Left renal cortex interstitium (tissue), 4 donors: Measurements from ENCODE around the gene HDAC9. TPM values are rescaled to one million over a fixed set of nuclear protein-coding genes. Genes with fewer than 3 reads are reported as not detected.
"Not testable (repeated sequence)": the region's sequence is repeated elsewhere in the genome, so short reads cannot be mapped to it uniquely, and the experiment has no call there.

Source experiments
- DNase-seq, 4 donors: peaks; one replicate each; pipeline ENCODE4 v3.0.0-alpha.2; 2013; ENCODE audit warnings: low read depth in 4 of 4, low spot score in 2 of 4, missing footprints in 1 of 4
- polyA plus RNA-seq, 4 donors: library from polyadenylated mRNA; unstranded; fragments of 120-200 nt; gene quantifications; one replicate each; pipeline ENCODE4 v1.2.1, GENCODE V29; 2013; ENCODE audit not compliant: insufficient read length in 4 of 4

Gene HDAC9
- polyA plus RNA-seq, 4 donors = 8.1 to 11.7 (median 10.0) TPM

GRCh38 chr7:18913106-18913505, 417.6 kb downstream of the HDAC9 start:
- DNase-seq = no peak

- no peak for DNase-seq
Observed at GRCh38 chr7:18916826-18917225, 421.3 kb downstream of the HDAC9 start.

GRCh38 chr7:18927134-18927533, 431.6 kb downstream of the HDAC9 start:
- DNase-seq = no peak

DNA sequence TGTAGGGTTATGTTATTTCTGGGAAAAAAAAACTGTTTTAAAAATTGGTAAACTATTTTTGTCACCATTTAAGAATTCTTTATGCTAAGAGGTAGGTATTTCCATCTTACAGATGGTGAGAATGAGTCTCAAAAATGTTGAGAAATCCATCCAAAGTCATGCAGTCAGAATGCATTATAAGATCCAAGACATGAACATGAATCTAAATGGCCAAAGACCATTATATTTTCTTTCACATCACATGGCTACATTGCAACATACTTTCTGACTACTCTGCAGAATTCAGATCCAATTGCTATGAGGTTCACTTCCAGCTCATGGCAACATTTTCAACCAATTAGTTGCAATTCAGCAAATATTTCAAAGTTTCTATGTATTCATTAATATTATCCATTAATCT, 440.7 kb downstream of the HDAC9 start:
- no peak for DNase-seq

DNA sequence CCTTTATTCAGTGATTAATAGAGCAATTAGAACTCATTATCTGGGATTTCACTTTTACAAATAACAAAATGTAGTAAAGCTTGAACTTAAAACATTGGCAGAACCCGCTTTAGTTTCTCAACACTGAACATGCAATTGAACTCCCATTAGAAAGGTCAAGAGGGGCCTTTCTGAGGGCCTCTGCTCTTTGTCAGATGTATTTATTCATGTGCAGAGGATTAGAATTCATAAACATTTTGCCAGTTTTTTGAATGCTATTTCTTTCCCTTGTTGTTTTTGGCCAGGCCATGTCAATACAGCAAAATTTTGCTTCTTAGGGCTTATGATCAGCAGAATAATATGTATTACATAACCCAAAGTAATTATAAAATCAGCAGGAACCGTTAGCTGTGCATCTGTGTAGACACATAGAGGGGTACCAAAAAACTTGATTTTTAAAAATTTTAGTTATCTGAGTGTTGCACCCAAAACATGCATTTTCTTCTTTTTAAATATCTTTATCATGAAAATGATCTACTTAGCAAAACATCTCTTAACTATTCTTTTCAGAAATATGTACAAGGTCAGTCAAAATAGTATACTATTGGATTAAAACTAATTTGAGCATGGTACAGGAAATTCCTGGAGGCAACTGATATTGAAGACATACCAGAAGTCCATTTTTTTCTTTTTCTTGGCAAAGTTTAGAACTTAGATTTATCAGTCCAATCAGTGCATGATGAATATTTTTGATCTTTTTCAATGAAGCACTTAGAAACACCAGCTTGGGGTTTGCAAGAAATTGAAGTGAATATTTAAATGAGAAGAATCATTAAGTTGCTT, 444.4 kb downstream of the HDAC9 start:
- DNase-seq = no peak

GRCh38 chr7:18940593-18941134, 445.1 kb downstream of the HDAC9 start:
- no peak for DNase-seq

GRCh38 chr7:18941207-18941606, 445.7 kb downstream of the HDAC9 start:
- no peak for DNase-seq

GRCh38 chr7:18948521-18948920, 453.0 kb downstream of the HDAC9 start:
- DNase-seq = no peak

DNA sequence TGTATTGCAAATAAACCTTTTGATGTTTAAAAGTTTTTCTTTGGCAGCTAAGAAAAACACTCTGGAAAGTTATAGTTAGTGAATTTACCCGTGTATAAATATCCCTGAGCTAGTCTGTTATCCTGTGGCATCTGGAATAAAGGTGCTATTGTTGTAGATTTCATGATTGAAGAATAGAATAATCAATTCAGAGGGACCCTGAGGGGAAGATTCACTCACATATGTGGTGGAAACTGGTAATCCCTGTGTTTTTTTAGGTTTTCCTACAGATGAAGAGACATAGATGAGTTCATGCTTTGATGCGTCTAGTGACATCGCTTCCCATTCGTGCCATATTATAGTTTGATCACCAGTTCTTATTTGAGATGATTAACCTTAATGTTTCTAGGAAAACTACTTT, 457.3 kb downstream of the HDAC9 start:
- no peak for DNase-seq

DNA sequence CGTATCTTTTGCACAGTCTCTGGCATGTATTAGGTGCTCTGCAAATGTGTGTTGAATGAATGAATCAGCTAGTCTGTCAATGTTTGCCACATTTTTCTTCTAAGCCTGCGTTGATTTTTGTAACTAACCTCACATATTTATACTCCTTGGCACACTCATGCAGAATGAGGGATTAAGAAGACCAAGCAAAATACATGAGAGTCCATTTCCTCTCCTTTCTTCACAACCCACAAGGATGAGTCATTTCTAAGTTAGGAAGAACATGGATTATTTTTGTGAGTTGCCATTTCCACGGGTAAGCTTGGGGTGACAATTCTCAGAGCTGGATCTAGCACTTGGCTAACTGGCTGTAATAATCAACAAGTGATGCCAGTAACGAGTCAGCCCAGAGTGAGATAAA, 463.1 kb downstream of the HDAC9 start:
- DNase-seq = no peak

DNA sequence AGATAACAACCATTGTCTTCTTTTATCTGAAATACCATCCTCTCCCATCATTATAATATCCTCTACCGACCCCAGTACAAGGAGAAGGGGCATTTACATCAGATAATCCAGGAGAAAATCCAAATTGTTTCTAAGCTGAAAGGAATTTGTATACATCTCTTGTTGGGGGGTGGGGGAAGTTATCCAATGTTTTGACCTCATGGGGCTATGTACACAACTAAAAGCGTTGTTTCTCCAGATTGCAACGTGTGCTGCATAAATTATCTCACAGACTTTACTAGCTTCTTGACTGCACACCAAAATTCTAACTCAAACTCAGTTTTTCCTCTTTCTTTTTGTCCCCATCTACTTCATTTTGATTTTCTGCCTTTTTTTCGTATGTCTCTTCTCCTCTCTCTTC, 465.2 kb downstream of the HDAC9 start:
- DNase-seq = peak in 1 of 4 donors; percentile 19

DNA sequence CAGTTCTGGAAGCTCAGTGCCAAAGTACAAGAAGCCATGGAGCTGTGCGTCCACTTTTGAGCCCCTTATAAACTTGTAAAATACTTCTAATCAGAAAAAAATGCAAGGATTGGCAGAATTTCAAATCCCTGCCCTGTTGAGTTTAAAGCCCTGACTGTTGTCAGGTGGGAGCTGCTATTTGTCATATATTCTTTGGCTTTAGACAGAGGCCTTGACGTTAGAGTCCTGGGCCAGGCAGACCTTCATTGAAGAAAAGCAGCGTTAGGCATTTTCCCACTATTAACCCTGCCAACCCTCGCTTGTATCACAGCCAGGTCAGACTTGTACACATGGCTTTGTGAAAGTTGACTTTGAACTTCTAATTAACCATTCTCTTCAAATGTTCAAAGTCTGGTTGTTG, 466.5 kb downstream of the HDAC9 start:
- DNase-seq = no peak

GRCh38 chr7:18965657-18966056, 470.1 kb downstream of the HDAC9 start:
- no peak for DNase-seq

- not testable (repeated sequence) for DNase-seq
Observed at GRCh38 chr7:18967755-18968154, 472.2 kb downstream of the HDAC9 start.

DNA sequence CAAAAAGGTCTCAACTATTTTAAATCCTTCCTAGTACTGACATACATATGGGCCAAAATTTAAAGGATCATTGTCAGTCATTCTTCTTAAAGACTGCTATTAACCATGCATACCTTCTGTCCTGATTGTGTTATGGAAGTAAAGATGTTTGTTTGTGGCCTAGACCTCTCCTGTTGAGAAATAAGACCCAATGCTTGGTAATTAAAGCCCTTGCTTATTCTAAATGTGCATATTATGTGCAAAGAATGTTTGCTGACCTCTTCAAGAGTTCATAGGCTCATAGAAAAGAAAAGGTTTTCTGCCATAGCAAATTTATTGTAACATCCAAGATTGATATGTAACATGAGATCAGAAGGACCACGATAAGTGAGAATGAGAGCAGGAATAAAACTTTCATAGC, 476.3 kb downstream of the HDAC9 start:
- no peak for DNase-seq

DNA sequence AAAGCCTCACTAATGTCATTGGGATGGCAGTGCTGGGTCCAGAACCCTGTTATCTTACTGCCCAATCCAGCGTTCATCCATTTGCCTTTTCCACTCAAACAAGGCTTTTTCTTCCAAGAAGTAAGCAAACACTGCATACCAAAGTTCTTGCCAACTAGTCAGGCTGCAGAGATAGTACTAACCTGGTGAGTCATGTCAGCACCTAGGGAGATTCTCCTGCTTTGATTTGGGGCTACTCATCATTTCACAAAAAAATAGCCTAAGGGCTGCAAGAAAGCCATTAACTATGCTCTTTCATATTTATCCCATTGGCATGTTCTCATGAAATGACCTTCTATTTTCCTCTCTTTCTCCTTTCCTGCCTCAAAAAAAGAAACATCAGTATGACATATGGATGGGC, 479.3 kb downstream of the HDAC9 start:
- no peak for DNase-seq

DNA sequence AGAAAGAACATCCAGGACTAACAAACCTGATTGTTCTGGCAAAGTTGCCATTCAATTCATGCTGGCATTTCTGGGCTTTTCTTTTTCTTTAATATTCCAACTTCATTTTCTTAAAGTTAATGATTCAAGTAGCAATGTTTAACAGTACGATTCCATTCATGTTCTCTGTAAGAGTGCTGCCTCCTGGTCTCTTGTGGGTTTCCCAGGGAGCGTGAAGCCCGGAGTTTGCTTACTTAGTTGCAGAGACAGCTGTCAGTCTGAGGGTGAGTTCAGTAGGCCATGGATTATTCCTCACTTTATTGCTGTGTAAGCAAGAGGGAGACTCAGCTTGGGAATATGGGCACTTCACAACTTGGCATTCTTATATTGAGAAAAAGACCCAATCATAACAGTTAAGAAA, 479.7 kb downstream of the HDAC9 start:
- no peak for DNase-seq

DNA sequence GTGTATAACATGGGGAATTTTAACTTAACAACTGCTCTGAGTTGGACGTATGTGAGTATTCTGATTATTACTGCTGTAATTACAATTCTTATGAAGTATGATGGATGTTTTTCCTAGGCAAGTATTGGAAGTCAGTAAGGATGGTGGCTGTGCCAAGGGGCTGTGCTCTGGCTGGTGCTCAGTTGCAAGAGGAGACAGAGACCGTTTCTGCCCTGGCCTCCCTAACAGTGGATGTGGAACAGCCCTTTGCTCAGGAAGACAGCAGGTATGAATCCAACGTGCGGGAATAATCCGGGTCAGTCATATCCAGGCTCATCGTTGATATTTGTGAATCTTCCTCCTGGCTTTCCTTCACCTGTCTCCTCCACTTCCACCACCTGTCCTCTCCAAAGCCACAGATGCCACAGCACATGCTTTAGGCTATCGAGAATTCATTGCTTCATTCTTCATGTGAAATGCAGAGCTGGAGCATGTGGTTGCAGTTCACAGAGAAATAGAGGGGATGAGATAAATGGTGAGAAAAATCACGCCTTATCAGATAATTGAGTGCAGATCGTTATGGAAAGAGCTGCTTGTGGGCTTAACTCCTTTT, 480.2 kb downstream of the HDAC9 start:
- DNase-seq = no peak

GRCh38 chr7:18976715-18977471, 481.3 kb downstream of the HDAC9 start:
- peak in 1 of 4 donors; percentile 6 for DNase-seq

GRCh38 chr7:18978108-18978495, 482.6 kb downstream of the HDAC9 start:
- no peak for DNase-seq

DNA sequence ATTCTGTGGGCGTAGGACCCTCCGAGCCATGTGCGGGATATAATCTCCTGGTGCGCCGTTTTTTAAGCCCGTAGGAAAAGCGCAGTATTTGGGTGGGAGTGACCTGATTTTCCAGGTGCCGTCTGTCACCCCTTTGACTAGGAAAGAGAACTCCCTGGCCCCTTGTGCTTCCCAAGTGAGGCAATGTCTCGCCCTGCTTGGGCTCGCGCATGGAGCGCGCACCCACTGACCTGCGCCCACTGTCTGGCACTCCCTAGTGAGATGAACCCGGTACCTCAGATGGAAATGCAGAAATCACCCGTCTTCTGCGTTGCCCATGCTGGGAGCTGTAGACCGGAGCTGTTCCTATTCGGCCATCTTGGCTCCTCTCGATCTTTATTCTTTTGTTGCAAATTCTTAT, 495.2 kb downstream of the HDAC9 start:
- not testable (repeated sequence) for DNase-seq
